HUDEP-2 (cell line): Measurements from ENCODE around the gene FLRT1.
A peak's percentile ranks its signal among the peaks of the same experiment; 100 is the strongest.

Experiments
- DNase-seq, 76 experiments: peaks; one replicate each; lab custom pipeline; 2025; ENCODE audit not compliant: unreplicated experiment in 76 of 76; lab: John Stamatoyannopoulos, UW

The FLRT1 gene

GRCh38 chr11:64063777-64064176, 28.0 kb downstream of the FLRT1 start:
- no peak for DNase-seq

- no peak for DNase-seq
These were observed 28.8 kb downstream of the FLRT1 start for GRCh38 chr11:64064374-64065140.

GRCh38 chr11:64065141-64065465, 29.4 kb downstream of the FLRT1 start:
- DNase-seq, result no peak

- no peak for DNase-seq
These were observed 30.0 kb downstream of the FLRT1 start for GRCh38 chr11:64065712-64066111.

GRCh38 chr11:64067230-64067993, 31.7 kb downstream of the FLRT1 start:
- DNase-seq, result no peak

- no peak for DNase-seq
These were observed 33.1 kb downstream of the FLRT1 start for GRCh38 chr11:64068705-64069400.

- DNase-seq, result no peak
These were observed 33.9 kb downstream of the FLRT1 start for GRCh38 chr11:64069401-64070313.

- no peak for DNase-seq
These were observed 34.6 kb downstream of the FLRT1 start for GRCh38 chr11:64070314-64070681.

GRCh38 chr11:64071849-64072248, 36.1 kb downstream of the FLRT1 start:
- no peak for DNase-seq

- DNase-seq, result no peak
These were observed 36.7 kb downstream of the FLRT1 start for GRCh38 chr11:64072403-64072802.

- DNase-seq, result no peak
These were observed 37.1 kb downstream of the FLRT1 start for GRCh38 chr11:64072871-64073270.

- DNase-seq, result no peak
These were observed 37.8 kb downstream of the FLRT1 start for GRCh38 chr11:64073542-64073941.

GRCh38 chr11:64074239-64074638, 38.5 kb downstream of the FLRT1 start:
- DNase-seq, result peak in 42 of 76 experiments; percentile 5 to 66 (median 26)

GRCh38 chr11:64076758-64077157, 41.0 kb downstream of the FLRT1 start:
- no peak for DNase-seq

GRCh38 chr11:64077607-64078006, 41.9 kb downstream of the FLRT1 start:
- DNase-seq, result no peak

GRCh38 chr11:64078284-64078683, 42.6 kb downstream of the FLRT1 start:
- DNase-seq, result no peak

GRCh38 chr11:64078905-64079304, 43.2 kb downstream of the FLRT1 start:
- DNase-seq, result no peak

- no peak for DNase-seq
These were observed 44.7 kb downstream of the FLRT1 start for GRCh38 chr11:64080390-64080789.

GRCh38 chr11:64081745-64082442, 46.2 kb downstream of the FLRT1 start:
- no peak for DNase-seq
